ENCODE results near the gene DIP2B.

DNA sequence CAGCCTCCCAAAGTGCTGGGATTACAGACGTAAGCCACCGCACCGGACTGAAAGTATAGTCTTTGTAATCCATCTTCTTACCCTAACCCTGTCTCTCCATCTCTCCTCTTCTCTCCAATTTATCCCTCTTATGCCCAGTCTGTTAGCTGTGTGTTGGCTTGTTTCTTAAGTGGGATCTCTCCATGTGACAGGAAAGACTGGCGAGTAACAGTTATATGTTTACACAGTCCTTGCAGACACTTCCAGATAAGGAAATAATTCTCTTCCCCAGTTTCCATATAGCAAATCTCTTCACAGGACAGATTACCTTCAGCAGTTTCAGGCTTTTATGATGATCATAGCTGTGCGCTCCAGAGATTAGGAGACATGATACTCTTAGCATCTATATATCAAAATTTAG, 16.0 kb upstream of the DIP2B start:
- TF ChIP-seq, protein P1, sequence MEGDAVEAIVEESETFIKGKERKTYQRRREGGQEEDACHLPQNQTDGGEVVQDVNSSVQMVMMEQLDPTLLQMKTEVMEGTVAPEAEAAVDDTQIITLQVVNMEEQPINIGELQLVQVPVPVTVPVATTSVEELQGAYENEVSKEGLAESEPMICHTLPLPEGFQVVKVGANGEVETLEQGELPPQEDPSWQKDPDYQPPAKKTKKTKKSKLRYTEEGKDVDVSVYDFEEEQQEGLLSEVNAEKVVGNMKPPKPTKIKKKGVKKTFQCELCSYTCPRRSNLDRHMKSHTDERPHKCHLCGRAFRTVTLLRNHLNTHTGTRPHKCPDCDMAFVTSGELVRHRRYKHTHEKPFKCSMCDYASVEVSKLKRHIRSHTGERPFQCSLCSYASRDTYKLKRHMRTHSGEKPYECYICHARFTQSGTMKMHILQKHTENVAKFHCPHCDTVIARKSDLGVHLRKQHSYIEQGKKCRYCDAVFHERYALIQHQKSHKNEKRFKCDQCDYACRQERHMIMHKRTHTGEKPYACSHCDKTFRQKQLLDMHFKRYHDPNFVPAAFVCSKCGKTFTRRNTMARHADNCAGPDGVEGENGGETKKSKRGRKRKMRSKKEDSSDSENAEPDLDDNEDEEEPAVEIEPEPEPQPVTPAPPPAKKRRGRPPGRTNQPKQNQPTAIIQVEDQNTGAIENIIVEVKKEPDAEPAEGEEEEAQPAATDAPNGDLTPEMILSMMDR (IDR thresholded peaks at IDR 0.05): no peak
- TF ChIP-seq POLR2AphosphoS5 (IDR thresholded peaks at IDR 0.05; ENCODE audit: low read depth, low read length) (no peak), ZBTB33 (IDR thresholded peaks at IDR 0.05; ENCODE audit: borderline replicate concordance, low read depth) (no peak), GATA2 (CRISPR knock-in tag; IDR thresholded peaks at IDR 0.05) (no peak), EP300 (IDR thresholded peaks at IDR 0.05; ENCODE audit: borderline replicate concordance in 1 of 2, low read depth in 1 of 2, low read length in 1 of 2) (no peak), RCOR1 (IDR thresholded peaks at IDR 0.05; ENCODE audit: low read length) (no peak), REST (IDR thresholded peaks at IDR 0.05; ENCODE audit: low read depth, low read length) (no peak), NRF1 (IDR thresholded peaks at IDR 0.05; ENCODE audit: low read depth, low read length) (no peak), TAF1 (IDR thresholded peaks at IDR 0.05; ENCODE audit: borderline replicate concordance, low read depth, low read length) (no peak)
